ENCODE data around the gene SNAPC2. TPM values are rescaled to one million over a fixed set of nuclear protein-coding genes. Genes with fewer than 3 reads are reported as not detected.

SNAPC2 gene
- total RNA-seq, 2 donors from 2014 or later, result 13.4 to 15.4 TPM

- DNase-seq, result no peak
- H3K27me3 ChIP-seq, result no peaks in the 10 kb centered on the region
- no peak overlapping the region for H3K27ac ChIP-seq
- no peaks in the 10 kb centered on the region for H3K4me1 ChIP-seq
- H3K9ac ChIP-seq (ENCODE audit: low read depth in 2 of 2, low read length in 2 of 2), result no peak overlapping the region
- no peak overlapping the region for H3K4me3 ChIP-seq
- peaks cover 12% of the 10 kb centered on the region for H3K36me3 ChIP-seq
- H3K9me3 ChIP-seq, result no peaks in the 10 kb centered on the region
- TF ChIP-seq CTCF (IDR thresholded peaks at IDR 0.05), result no peak
- intact Hi-C loops (cut with DNase I), result no loop called here
These were observed 42.6 kb downstream of the SNAPC2 start for GRCh38 chr19:7962644-7963268.

- intact Hi-C loops (cut with DNase I), result no loop called here
- Histone ChIP-seq H3K9ac (ENCODE audit: low read depth in 2 of 2, low read length in 2 of 2) (no peak overlapping the region), H3K27me3 (no peaks in the 10 kb centered on the region), H3K36me3 (peaks cover 12% of the 10 kb centered on the region), H3K9me3 (no peaks in the 10 kb centered on the region), H3K4me1 (no peaks in the 10 kb centered on the region), H3K27ac (no peak overlapping the region), H3K4me3 (no peak overlapping the region)
- no peak for DNase-seq
- no peak for TF ChIP-seq CTCF (IDR thresholded peaks at IDR 0.05)
These were observed 43.4 kb downstream of the SNAPC2 start for GRCh38 chr19:7963566-7963965.

GRCh38 chr19:7965259-7965841, 45.2 kb downstream of the SNAPC2 start:
- Histone ChIP-seq H3K36me3 (peaks cover 12% of the 10 kb centered on the region), H3K9ac (ENCODE audit: low read depth in 2 of 2, low read length in 2 of 2) (no peak overlapping the region), H3K27ac (no peak overlapping the region), H3K4me1 (no peaks in the 10 kb centered on the region), H3K27me3 (no peaks in the 10 kb centered on the region), H3K9me3 (no peaks in the 10 kb centered on the region), H3K4me3 (no peak overlapping the region)
- no peak for DNase-seq
- no peak for TF ChIP-seq CTCF (IDR thresholded peaks at IDR 0.05)
- intact Hi-C loops (cut with DNase I), result no loop called here

- intact Hi-C loops (cut with DNase I), result no loop called here
- DNase-seq, result no peak
- H3K36me3 ChIP-seq, result peaks cover 12% of the 10 kb centered on the region
- no peak overlapping the region for H3K27ac ChIP-seq
- no peaks in the 10 kb centered on the region for H3K27me3 ChIP-seq
- no peaks in the 10 kb centered on the region for H3K9me3 ChIP-seq
- H3K9ac ChIP-seq (ENCODE audit: low read depth in 2 of 2, low read length in 2 of 2), result no peak overlapping the region
- no peaks in the 10 kb centered on the region for H3K4me1 ChIP-seq
- TF ChIP-seq CTCF (IDR thresholded peaks at IDR 0.05), result no peak
- no peak overlapping the region for H3K4me3 ChIP-seq
These were observed 46.0 kb downstream of the SNAPC2 start for GRCh38 chr19:7965921-7966665.

GRCh38 chr19:7968008-7968795, 48.1 kb downstream of the SNAPC2 start:
- intact Hi-C loops (cut with DNase I), result no loop called here
- Histone ChIP-seq H3K9ac (ENCODE audit: low read depth in 2 of 2, low read length in 2 of 2) (no peak overlapping the region), H3K27ac (no peak overlapping the region), H3K4me1 (no peaks in the 10 kb centered on the region), H3K27me3 (no peaks in the 10 kb centered on the region), H3K9me3 (no peaks in the 10 kb centered on the region), H3K4me3 (no peak overlapping the region), H3K36me3 (peaks cover 12% of the 10 kb centered on the region)
- no peak for DNase-seq
- no peak for TF ChIP-seq CTCF (IDR thresholded peaks at IDR 0.05)

All from colonic mucosa (tissue), 4 donors.